ENCODE results near the gene TIMP3. TPM values are rescaled to one million over a fixed set of nuclear protein-coding genes. Genes with fewer than 3 reads are reported as not detected.
A peak's percentile ranks its signal among the peaks of the same experiment; 100 is the strongest.
"Not testable (repeated sequence)": the region's sequence is repeated elsewhere in the genome, so short reads cannot be mapped to it uniquely, and the experiment has no call there.

The TIMP3 gene
- total RNA-seq, 1 donor, result 924 TPM

DNA sequence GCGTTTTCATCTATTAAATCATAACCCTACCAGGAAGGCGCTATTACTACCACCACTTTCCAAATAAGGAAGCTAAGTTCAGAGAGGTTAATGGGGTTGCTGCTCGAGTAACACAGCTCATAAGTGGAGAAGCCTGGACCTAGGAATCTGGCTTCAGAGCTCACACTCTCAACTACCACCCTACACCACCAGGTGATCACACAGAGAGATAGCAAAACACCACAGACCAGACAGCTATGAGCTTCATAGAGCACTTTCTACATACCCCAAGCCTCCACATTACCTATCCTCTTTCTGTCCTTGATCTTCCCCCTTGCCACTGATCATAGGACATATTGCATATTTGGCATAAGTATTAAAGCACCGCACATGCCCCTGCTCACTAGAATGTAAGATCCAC is 65.4 kb downstream of the TIMP3 start:
- DNase-seq (ENCODE audit: low read depth), result peak; percentile 4
- TF ChIP-seq, protein P1, sequence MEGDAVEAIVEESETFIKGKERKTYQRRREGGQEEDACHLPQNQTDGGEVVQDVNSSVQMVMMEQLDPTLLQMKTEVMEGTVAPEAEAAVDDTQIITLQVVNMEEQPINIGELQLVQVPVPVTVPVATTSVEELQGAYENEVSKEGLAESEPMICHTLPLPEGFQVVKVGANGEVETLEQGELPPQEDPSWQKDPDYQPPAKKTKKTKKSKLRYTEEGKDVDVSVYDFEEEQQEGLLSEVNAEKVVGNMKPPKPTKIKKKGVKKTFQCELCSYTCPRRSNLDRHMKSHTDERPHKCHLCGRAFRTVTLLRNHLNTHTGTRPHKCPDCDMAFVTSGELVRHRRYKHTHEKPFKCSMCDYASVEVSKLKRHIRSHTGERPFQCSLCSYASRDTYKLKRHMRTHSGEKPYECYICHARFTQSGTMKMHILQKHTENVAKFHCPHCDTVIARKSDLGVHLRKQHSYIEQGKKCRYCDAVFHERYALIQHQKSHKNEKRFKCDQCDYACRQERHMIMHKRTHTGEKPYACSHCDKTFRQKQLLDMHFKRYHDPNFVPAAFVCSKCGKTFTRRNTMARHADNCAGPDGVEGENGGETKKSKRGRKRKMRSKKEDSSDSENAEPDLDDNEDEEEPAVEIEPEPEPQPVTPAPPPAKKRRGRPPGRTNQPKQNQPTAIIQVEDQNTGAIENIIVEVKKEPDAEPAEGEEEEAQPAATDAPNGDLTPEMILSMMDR (IDR thresholded peaks at IDR 0.05; ENCODE audit: insufficient read depth, low read depth, low read length), result no peak
- no peak overlapping the region for H3K4me3 ChIP-seq (ENCODE audit: low read depth, low read length)

DNA sequence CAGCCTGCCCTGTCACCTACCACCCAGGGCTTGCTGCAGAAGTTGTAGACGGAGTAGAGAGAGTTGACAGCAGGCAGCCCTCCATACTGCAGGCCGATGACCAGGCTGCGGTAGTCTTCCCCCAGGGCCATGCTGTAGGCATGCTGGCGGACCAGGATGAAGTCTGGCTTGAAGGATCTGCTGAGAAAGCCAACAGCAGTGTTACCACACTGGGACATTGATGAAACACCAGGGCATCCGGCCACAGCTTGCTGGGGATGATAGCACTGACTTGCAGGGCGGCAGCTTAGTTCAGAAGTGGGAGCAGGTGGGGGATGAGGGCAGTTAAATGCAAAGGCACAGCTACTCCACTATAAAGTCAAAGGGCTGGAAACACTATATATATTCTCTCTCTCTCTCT is 67.4 kb downstream of the TIMP3 start:
- TF ChIP-seq, protein P1 (IDR thresholded peaks at IDR 0.05; ENCODE audit: insufficient read depth, low read depth, low read length), result no peak
- no peak overlapping the region for H3K4me3 ChIP-seq (ENCODE audit: low read depth, low read length)
- no peak for DNase-seq (ENCODE audit: low read depth)

DNA sequence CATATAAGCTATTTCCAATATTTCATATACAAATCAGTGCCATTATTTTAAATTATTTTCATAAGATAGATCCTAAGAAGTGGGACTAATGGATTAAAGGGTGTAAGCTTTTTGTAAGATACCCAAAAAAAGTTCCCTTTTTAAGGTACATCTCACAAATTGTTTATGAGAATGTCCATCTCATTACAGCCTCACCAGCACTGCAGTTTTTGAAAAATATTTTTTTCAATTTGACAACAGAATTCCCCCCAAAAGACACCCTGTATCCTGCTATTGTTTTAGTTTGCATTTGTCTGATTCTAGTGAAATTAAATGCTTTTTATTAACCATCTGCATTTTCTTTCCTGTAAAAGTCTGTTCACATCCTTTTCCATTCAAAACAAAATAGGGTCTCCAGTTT is 69.0 kb downstream of the TIMP3 start:
- no peak for DNase-seq (ENCODE audit: low read depth)
- no peak overlapping the region for H3K4me3 ChIP-seq (ENCODE audit: low read depth, low read length)
- TF ChIP-seq, protein P1 (IDR thresholded peaks at IDR 0.05; ENCODE audit: insufficient read depth, low read depth, low read length), result no peak

DNA sequence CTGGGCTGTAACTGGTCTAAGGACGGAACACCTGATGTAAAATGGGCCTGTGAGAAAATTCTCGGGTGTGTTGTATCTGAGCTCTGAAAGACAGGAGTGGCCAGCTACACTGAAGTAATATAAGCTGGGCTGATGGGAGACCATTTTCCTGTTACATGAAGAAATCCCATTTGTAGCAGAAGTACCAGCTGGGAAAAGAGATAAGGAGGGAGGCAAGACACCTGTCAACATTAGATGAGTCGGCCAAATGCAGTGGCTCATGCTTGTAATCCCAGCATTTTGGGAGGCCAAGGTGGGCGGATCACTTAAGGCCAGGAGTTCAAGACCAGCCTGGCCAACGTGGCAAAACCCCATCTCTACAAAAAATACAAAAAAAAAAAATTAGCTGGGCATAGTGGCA is 72.1 kb downstream of the TIMP3 start:
- not testable (repeated sequence) for H3K4me3 ChIP-seq (ENCODE audit: low read depth, low read length); DNase-seq (ENCODE audit: low read depth)

DNA sequence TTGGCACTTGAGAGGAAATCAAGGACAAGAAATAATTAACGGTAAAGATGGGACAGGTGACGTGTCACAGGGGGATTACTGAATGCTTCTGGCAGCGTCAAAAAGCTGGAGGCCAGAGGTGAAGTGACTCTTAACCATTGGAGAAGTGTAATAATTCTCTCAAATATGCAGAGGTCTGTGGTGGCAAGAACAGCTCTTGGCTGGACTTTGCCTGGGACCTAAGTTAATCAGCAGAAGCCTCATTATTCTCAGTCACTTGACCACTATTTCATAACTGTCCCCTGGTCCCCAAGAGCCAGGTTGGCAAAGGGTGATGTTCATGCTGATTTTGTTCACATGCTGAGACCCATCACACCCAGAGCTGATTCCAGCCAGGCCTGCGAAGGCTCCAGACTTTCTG is 72.9 kb downstream of the TIMP3 start:
- TF ChIP-seq, protein P1 (IDR thresholded peaks at IDR 0.05; ENCODE audit: insufficient read depth, low read depth, low read length), result no peak
- no peak for DNase-seq (ENCODE audit: low read depth)
- H3K4me3 ChIP-seq (ENCODE audit: low read depth, low read length), result no peak overlapping the region

DNA sequence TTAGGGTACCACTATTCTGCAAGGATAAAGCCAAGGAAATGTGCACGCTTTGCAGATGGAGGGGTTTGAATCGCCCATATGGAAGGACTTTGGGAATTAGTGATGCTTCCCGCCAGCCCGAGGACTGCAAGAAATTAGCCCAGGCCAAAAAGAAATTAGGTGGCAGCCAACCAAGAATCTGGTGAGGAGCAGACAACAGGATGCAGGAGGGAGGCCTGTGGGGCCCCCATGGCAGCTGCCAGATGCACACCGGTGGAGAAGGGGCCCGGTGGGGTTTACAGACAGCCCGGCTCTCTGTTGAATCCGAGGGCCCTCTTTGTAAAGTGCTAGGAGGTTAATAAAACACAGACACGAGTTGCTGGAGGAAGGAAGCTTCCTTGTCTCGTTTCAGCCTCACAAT is 73.5 kb downstream of the TIMP3 start:
- DNase-seq (ENCODE audit: low read depth), result no peak
- no peak overlapping the region for H3K4me3 ChIP-seq (ENCODE audit: low read depth, low read length)
- TF ChIP-seq, protein P1 (IDR thresholded peaks at IDR 0.05; ENCODE audit: insufficient read depth, low read depth, low read length), result no peak

DNA sequence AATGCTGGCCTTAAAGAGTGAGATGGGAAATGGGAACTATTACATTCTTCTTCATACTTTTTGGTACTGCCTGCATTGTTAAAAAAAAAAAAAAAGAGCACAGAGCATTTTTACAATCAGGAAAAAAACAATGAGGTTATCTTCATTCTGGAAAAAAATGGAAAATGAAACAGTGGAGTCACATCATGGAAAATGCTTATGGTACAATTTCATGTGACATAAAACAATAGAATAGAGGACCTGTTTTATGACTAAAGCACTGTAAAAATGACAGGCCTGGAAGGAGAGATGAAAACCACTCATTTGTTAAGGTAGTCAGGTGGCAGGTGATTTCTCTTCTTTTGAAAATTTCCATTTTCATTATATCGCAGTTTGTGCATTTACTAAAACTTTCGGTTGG is 75.0 kb downstream of the TIMP3 start:
- no peak for DNase-seq (ENCODE audit: low read depth)
- H3K4me3 ChIP-seq (ENCODE audit: low read depth, low read length), result no peak overlapping the region
- TF ChIP-seq, protein P1 (IDR thresholded peaks at IDR 0.05; ENCODE audit: insufficient read depth, low read depth, low read length), result no peak

Data from fibroblast of villous mesenchyme (primary cell).